HCT116 (cell line): ENCODE data around the gene GPR17.

Source experiments
- CTCF ChIP-seq, 3 experiments: fragments of 200-600 bp in 1 of 3; sonication (generic) in 1 of 3; IDR thresholded peaks in 2 of 3; conservative IDR thresholded peaks in 1 of 3; 2 replicates each; pipeline ENCODE4 v1.5.1; 2012 to 2017; ENCODE audit warnings: low read depth in 2 of 3, low read length in 2 of 3, antibody characterized with exemption in 1 of 3, borderline replicate concordance in 1 of 3, control low read depth in 1 of 3, mild to moderate bottlenecking in 1 of 3, mixed read lengths in 1 of 3, mixed run types in 1 of 3, moderate library complexity in 1 of 3; ENCODE audit not compliant: insufficient read depth in 1 of 3
- EZH2 ChIP-seq: fragments of 200-600 bp; sonication (generic); IDR thresholded peaks from 2 replicates; pipeline ENCODE4 v1.6.1; 2017; ENCODE audit warnings: antibody characterized with exemption, mixed run types
- POLR2A ChIP-seq: IDR thresholded peaks from 2 replicates; pipeline ENCODE4 v1.7.0; 2011; ENCODE audit warnings: borderline replicate concordance; ENCODE audit not compliant: insufficient read depth, insufficient read length; ENCODE audit errors: extremely low read depth
- POLR2AphosphoS5 ChIP-seq: IDR thresholded peaks from 2 replicates; pipeline ENCODE4 v1.6.1; 2011; ENCODE audit warnings: mild to moderate bottlenecking, low read depth, low read length, moderate library complexity
- RAD21 ChIP-seq: IDR thresholded peaks from 2 replicates; pipeline ENCODE4 v1.6.1; 2012; ENCODE audit warnings: low read depth, mild to moderate bottlenecking
- SIN3A ChIP-seq: IDR thresholded peaks from 2 replicates; pipeline ENCODE4 v1.6.1; 2012; ENCODE audit warnings: low read depth
- YY1 ChIP-seq: IDR thresholded peaks from 2 replicates; pipeline ENCODE4 v1.6.1; 2011; ENCODE audit warnings: low read length, low read depth, moderate library complexity, mild to moderate bottlenecking; ENCODE audit not compliant: insufficient replicate concordance; ENCODE audit errors: extremely low read depth

- TF ChIP-seq EZH2 (no peak), CTCF (IDR thresholded peaks at IDR 0.05 in 2 of 3, conservative IDR thresholded peaks at IDR 0.05 in 1 of 3; ENCODE audit: borderline replicate concordance in 1 of 3, insufficient read depth in 1 of 3, low read depth in 2 of 3, low read length in 2 of 3) (no peak), YY1 (no peak), SIN3A (no peak), RAD21 (no peak), POLR2AphosphoS5 (no peak), POLR2A (no peak)
Observed at GRCh38 chr2:127610561-127610960, 35.4 kb upstream of the GPR17 start.
